Activated naive CD4-positive, alpha-beta T cell (primary cell): ENCODE data around the gene NGEF.

Experiments used
- DNase-seq, 4 experiments: peaks; one replicate each; lab custom pipeline; 2025; lab: John Stamatoyannopoulos, UW

Gene NGEF

DNA sequence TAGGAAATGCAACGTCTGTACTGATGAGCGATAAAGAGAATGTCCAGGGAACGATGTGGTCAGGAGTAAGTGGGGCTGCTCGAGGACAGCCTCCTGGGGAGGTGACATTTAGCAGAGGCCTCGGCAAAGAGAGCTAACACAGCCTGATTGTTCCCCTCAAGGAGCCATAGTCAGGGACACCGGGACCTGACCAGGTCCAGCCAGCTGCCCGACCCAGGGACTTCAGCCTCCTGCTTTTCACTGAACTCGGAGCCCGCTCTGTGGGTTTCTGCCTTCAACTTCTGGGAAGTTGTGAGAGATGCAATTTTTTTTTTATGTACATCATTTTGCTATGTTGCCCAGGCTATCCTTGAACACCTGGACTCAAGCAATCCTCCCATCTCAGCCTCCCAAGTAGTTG lies 29.5 kb upstream of the NGEF start:
- no peak for DNase-seq

DNA sequence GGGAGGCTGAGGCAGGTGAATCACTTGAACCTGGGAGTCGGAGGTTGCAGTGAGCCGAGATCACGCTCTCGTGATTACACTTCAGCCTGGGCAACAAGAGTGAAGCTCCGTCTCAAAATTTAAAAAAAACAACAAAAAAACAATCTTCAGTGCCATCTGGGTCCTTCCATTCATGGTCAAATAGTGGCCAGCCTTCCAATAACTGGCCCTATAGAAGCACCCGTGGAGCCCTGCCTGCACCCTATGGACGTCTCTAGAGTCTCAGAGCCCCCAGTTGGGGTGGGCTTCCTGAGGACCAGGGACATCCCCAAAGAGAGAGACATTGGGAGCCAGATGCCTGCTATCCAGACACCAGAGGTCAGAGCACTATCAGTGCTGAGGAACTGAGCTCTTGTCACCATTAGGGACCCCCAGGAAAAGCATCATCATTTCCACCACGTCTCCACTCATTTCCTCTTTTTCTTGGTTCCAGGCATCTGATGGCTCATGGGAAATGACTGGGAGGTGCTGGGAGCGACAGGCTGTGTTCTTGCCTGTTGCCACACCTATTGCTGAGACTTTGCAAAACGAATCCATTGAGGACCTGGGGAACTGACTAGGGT lies 28.8 kb upstream of the NGEF start:
- no peak for DNase-seq

DNA sequence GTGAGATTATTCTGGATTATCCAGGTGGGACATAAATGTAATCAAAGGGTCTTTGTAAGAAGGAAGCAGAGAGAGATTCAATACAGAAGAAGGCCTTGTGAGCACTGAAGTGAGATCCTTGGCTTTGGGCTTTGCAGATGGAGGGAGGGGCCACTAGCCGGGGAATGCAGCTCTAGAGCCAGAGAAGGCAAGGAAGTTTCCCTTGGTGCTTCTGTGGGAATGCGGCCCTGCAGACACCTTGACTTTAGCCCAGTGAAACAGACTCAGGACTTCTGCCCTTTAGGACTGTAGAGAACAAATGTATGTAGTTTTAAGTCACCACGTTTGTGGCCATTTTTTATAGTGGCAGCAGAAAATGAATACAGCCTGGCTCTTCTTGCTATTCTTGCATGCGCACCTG lies 27.5 kb upstream of the NGEF start:
- no peak for DNase-seq

DNA sequence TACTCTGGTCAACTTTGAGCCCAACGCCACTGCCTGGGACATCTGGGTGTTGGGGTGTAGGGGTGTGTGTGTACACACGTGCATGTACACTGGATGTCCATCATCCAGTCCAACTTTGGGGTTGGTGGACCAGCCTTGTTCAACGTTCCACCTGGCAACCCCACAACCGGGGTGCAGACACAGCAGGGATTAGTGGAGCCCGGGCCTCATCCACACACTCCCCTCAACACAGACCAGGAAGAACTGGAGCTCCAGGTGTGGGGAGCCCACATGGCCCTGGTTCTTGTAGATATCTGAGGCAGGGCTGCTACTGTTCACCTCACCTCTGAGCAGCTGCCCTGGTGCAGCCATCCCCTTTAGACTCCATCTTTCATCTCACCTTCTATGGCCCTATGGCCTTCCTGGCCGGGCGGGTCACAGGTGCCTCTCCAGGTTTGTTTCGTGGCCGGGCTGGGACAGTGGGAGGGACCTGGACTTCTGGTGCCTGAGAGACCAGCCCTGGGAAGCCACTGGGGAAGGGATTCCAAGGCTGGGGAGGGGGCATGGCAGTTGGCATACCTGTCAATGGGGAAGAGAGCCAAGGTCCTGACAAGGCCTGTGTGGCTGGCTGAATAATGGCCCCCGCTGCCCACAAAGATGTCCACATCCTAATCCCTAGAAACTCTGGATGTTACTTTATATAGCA lies 26.9 kb upstream of the NGEF start:
- no peak for DNase-seq

DNA sequence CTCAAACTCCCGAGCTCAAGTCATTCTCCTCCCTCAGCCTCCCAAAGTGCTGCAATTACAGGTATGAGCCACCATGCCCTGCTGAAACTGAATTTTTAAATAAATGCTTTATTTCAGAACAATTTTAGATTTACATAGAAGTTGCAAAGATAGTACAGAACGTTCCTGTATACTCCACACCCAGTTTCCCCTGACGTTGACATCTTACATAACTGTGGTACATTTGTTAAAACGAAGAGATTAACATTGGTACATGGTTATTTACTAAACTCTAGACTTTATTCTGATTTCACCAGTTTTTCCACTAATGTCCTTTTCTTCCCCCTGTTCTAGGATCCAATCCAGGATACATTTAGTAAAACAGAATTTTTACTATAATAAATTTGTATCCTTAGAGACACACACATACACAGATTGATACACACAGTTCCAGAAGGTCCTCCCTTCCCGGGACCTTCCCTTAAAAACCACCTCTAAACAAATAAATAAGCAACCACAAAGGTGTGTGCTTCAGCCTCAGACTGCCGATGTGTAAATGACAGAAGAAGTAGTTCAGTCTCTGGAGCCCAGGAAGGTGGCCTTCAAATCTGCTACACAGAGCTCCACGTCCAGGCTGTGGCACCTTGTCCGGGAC lies 26.3 kb upstream of the NGEF start:
- DNase-seq: no peak

DNA sequence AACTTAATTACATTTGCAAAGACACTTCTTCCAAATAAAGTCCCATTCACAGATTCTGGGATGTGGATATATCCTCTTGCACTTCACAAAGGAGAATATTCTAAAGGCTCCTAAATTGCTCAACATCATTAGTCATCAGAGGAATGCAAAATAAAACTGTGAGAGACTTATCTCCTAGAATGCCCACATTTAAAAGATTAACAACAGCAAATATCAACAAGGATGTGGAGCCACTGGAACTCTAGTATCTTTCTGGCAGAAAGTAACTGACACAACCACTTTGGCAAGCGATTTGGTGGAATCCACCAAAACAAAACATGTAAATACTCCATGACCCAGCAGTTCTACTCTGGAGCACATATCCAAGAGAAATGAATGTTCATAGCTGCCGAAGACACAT lies 24.0 kb upstream of the NGEF start:
- DNase-seq: no peak

DNA sequence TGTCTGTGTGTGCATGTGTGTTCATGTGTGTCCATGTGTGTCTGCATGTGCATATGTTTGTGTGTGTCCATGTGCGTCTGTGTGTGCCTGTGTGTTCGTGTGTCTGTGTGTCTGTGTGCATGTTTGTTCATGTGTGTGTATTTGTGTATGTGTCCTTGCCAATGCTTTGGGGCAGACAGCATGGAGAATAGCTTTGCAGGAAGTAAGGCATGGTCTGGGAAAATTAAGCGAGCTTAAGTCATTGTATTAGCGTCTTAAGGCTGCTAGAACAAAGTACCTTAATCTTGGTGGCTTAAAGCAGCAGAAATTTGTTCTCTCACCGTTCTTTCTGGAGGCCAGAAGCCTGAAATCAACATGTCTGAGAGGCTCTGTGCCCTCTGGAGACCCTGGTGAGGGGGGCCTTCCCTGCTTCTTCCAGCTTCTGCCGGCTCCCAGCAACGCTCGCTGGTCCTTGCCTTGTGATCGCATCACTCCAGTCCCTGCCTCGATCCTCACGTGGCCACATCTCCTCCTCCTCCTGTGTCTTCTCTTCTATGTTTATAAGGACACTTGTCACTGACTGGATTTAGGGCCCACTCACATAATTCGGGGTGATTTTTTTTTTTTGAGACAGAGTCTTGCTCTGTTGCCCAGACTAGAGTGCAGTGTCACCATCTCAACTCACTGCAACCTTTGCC lies 23.2 kb upstream of the NGEF start:
- no peak for DNase-seq

DNA sequence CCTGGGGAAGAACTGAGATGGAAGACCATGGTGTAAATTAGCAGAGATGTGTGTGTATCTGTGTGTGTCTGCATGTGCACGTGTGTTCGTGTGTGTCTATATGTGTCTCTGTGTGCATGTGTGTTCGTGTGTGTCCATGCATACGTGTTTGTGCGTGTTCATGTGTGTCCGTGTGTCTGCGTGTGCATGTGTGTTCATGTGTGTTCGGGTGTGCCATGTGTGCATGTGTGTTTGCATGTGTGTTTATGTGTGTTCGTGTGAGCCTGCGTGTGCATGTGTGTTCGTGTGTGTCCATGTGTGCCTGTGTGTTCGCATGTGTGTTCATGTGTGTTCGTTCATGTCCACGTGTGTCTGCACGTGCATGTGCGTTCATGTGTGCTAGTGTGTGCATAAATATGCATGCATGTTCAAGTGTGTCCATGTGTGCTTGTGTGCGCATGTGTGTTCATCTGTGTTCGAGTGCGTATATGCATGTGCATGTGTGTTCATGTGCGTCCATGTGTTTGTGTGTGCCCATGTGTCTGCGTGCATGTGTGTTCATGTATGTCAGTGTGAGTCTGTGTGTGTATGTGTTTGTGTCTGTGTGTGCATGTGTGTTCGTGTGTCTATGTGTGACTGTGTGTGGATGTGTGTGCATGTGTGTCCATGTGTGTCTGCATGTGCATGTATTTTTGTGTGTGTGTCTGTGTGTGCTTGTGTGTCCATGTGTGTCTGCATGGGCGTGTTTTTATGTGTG lies 22.5 kb upstream of the NGEF start:
- DNase-seq: no peak

DNA sequence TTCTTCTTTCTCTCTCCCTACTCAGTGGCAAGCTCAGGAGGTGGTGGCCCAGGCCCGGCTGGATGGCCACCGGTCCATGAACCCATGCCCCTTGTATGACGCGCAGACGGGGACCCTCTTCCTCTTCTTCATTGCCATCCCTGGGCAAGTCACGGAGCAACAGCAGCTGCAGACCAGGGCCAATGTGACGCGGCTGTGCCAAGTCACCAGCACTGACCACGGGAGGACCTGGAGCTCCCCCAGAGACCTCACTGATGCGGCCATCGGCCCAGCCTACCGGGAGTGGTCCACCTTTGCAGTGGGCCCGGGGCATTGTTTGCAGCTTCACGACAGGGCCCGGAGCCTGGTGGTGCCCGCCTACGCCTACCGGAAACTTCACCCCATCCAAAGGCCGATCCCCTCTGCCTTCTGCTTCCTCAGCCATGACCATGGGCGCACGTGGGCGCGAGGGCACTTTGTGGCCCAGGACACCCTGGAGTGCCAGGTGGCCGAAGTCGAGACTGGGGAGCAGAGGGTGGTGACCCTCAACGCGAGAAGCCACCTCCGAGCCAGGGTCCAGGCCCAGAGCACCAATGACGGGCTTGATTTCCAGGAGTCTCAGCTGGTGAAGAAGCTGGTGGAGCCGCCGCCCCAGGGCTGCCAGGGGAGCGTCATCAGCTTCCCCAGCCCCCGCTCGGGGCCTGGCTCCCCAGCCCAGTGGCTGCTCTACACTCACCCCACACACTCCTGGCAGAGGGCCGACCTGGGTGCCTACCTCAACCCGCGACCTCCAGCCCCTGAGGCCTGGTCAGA lies 21.2 kb upstream of the NGEF start:
- DNase-seq: no peak

DNA sequence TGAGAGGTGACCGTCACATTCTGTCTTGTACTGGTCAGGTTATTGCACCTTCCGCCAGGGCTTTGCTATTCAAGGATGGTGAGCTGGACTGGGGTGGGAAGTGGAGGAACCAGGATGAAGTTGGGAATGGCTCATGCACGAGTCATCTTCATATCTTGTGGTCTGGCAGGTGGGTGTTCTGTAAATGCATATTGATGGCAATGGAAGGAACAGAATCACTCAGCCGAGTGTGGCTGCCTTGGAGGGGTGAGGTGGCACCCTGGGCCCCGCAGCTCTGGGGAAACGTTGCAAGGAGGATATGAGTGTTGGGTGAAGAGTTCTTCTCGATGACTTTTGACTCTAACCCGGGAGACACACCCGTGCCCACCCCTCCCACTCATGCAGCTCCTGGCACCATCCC lies 20.6 kb upstream of the NGEF start:
- no peak for DNase-seq

DNA sequence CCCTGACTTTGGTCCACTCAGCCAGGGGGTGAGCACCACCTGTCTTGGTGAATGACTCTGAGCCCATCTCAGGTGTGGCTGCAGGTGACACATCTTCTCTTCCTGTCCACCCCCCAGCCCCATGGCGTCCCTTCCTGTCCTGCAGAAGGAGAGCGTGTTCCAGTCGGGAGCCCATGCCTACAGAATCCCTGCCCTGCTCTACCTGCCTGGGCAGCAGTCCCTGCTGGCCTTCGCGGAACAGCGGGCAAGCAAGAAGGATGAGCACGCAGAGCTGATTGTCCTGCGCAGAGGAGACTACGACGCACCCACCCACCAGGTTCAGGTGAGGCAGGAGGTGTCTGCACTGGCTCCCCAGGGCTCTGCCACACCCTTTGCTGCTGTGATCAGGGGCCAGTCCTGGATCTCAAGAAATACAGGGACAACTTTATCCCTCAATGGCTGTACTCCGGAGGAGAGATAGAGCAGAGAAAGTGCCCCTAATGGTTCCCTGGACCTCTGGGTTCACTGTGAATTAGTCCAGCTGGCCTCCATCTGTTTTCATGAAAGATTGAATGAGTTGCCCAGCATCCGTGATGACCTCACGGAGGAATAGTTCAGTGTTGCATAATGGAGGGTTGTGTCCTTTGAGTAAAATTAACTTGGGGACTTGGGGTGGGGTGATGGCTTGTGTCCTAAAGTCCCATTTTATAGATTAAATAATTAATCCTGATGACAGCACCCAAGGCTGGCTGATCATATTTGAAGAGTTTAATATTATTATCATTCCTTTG lies 19.7 kb upstream of the NGEF start, which contains the start of gene NEU2:
Gene NEU2, plus strand, starts transcription at position 122 of the 770 bp plus-strand sequence. Its CDS starts 0 bp downstream, at position 122.
- no peak for DNase-seq

DNA sequence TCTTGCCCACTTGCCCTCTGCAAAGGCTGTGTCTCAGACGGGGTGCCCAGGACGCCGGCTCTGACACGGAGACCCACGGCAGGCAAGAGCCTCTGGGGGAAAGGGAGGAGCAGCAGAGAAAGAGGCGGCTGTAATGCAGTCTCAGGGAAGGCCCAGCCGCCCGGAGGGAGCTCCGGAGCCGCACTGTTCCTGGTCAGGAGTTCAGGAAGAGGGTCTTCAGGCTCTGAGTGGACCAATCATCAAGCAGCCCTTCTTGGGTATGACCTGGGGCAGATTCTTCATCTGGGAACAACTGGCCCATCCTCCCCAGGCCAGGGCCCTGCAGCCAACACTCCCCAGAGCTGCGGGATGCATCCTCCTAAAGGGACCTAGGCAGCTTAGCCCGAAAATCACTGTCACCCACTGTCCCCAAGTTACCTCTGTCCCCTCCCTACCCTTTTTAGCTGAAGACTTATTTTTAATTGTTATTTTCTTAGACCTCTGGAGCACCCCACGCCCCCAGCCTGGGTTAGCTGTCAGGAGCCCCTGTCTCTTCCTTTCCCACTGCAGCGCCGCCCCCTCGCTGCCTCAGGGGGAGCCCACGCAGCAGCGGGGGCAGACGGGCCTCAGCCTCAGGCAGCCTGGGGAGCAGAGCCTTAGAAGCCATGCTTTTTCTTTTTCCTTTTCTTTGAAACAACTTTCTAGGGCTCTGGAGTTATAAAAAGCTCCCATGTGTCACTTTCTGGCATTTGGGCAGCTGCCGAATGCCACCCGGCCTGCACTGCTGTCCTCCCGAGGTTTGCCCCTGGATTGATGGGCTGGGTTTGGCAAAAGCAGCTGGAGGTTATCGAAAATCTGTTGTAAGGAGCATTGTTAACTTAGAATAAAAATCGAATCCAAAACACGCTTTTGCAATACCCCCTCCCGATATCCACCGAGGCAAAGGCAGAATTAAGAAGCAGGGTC lies 18.8 kb upstream of the NGEF start:
- no peak for DNase-seq

DNA sequence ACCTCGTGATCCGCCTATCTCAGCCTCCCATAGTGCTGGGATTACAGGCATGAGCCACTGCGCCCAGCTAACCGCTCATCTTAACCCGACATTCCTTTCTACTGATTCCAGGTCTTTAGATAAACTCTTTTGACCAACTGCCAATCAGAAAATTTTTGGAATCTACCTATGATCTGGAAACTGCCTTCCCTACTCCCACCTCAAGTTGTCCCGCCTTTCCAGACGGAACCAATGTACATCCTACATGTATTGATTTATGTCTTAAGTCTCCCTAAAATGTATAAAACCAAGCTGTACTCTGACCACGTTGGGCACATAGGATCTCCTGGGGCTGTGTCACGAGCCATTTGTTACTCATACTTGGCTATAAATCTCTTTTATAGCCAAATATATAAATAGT lies 16.3 kb upstream of the NGEF start:
- DNase-seq: no peak

DNA sequence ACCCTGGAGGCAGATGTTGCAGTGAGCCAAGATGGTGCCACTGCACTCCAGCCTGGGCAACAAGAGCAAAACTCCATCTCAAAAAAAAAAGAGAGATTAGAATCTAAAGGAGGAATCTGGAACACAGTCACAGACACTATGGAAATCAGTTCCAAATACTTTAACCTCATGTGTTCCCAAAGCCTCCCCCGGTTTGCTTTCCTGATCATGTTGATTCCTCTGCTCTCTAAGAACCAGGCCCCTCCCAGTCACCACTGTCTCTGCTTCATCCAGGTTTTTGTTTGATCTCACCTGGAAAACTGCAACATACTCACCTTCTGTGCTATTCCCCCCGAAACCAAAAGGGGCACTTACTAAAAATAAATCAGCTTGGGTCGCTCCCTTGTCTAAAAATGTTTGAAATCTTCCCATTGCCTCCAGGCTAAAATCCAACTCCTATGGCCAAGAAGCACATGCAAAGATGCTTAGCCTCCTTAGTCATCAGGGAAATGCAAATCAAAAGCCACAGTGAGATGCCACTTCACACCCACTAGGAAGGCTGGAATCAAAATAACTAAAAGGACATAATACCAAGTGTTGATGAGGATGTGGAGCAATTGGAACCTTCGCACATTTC lies 13.2 kb upstream of the NGEF start:
- DNase-seq: no peak

DNA sequence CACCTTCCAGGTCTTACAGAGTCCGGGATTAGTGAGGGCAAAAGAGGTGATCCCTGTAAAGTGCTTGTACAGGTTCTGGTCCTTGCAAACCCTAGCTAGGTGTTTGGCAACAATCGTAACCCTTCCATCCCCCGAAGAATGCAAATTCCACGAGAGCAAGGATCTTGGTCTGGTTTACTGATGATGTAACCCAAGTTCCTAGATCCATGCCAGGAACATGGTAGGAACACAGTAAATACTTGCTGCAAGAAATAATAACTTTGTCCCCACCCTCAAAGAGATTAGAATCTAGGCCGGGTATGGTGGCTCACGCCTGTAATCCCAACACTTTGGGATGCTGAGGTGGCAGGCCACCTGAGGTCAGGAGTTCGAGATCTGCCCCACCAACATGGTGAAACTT lies 12.7 kb upstream of the NGEF start:
- no peak for DNase-seq

DNA sequence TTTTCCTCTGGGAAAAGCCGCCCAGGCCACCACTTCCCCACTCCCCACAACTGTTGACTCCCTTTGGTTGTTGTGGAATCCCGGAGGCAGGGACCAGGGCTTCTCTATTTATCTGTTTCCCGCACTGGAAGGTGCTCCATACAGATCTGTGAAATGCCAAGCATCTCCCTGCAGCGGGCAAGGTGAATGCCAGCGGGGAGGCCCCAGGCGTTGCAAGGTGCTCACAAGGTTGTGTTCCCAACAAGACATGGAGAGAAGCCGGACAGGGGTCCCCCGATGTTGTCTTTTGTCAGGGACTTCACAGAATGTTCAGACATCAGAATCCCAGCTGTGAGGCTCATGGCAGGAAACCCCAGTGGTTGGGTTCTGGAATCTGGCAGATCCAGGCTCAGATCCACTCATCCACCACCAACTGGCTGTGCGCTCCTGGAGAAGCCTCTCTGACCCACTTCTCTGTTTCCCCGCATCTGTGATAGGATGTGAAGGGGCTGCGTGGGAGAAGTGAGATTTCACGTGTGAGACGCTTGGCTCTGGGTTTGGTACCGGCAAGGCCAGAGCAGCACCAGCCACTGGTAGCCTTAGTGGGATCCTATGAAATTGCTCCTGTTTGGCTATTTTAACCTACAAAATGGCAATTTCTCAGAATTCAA lies 10.8 kb upstream of the NGEF start:
- no peak for DNase-seq

DNA sequence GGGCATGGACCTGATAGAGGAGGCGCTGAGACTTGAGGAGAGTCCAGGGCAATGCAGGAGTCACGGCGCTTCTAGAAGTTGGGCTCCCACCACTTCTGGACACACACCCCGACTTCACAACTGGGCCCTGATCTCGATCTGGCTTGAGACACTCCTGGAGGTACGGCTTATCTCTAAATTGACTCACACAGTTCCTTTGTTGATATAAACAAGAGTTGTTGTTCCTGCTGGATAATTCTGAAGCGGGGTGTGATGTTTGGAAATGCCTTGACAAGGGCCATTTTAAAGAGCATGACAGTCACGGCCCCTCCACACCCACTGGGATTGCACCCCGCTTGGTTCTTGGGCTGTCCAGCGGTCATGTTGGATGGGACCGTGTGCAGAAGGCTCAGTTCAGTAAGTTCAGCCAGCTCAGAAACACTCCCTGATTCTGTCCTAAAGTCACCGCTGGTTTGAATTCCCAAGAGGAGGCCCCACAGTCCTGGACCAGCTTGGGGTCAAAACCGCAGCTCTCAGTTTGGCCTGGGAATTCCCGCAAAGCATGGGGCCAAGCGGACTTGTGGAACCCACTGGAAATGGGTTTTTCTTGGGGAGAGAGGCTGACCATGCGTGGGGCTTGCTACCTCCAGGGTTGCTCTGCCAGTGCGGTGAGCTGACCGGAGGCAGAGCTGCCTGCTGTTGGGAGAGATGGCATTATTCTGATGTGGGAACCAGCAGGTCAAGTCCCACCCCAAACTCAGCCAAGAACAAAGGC lies 10.1 kb upstream of the NGEF start:
- no peak for DNase-seq

DNA sequence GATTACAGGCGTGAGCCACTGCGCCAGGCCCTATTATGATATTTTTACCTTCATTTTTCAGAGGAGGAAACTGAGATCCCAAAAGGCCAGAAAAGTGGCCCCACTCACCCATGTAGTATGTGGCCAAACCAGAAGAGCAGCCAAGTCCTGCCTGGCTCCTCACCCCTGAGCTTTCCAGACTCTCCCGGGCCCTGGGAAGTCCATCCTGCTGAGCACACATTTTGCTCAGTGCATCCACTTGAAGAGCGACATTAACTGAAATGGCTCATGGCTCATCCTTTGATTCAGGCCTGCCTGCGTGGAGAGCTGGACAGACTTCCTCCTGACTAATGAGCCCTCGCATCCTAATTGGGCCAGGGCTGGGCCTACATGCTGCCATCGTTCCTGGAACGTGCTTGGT lies 9.5 kb upstream of the NGEF start:
- no peak for DNase-seq
